Pancreas (tissue), 10 donors: ENCODE data around the gene RAI1. TPM values are rescaled to one million over a fixed set of nuclear protein-coding genes. Genes with fewer than 3 reads are reported as not detected.
"Not testable (repeated sequence)": the region's sequence is repeated elsewhere in the genome, so short reads cannot be mapped to it uniquely, and the experiment has no call there.

Experiments
- ATAC-seq, 4 donors: fragments of 200-7000 bp; cut with Tn5 transposase; one replicate each; pipeline versions ENCODE4 v1.8.0 to v1.9.1; 2020; ENCODE audit warnings: mild to moderate bottlenecking in 4 of 4, moderate library complexity in 4 of 4
- DNase-seq, 6 donors: peaks; one replicate each; pipeline ENCODE4 v3.0.0-alpha.2; 2020
- FAIRE-seq: peaks from 2 replicates; lab custom pipeline; 2012; peaks lifted over from hg19 to GRCh38; lab: Jason Lieb, UNC
- H3K27ac ChIP-seq, 4 donors: fragments of 200-600 bp; sonication (generic); 1 replicate in 3 of 4; 2 replicates in 1 of 4; pipeline versions ENCODE4 v1.5.0 to v1.8.0; 2020
- H3K27me3 ChIP-seq, 4 donors: fragments of 200-600 bp; one replicate each; pipeline ENCODE4 v1.8.0; 2021
- H3K36me3 ChIP-seq, 3 donors: fragments of 200-600 bp; sonication (generic) in 1 of 3; one replicate each; pipeline versions ENCODE4 v1.5.0 to v1.8.0; 2020 to 2021
- H3K4me1 ChIP-seq, 3 donors: fragments of 200-600 bp; one replicate each; pipeline ENCODE4 v1.8.0; 2021
- H3K4me3 ChIP-seq, 4 donors: fragments of 200-600 bp; sonication (generic) in 2 of 4; one replicate each; pipeline versions ENCODE4 v1.5.0 to v1.8.0; 2020 to 2021
- H3K9me3 ChIP-seq, 4 donors: fragments of 200-600 bp; one replicate each; pipeline ENCODE4 v1.8.0; 2021
- CTCF ChIP-seq, 4 donors: fragments of 200-600 bp; sonication (generic) in 3 of 4; IDR thresholded peaks; one replicate each; pipeline versions ENCODE4 v1.5.0 to v1.8.0; 2021; ENCODE audit warnings: antibody characterized with exemption in 4 of 4
- WGBS, 2 donors: extraction: QIAGEN DNeasy Blood & Tissue Kit; methylation state at CpG; one replicate each; pipeline ENCODE4 v1.1.7; 2013; 5-methylcytosine and 5-hydroxymethylcytosine counted together
- intact Hi-C, 3 donors: fragments of 100-400 bp; cut with DNase I; formaldehyde crosslinking; loops; one replicate each; pipeline versions ENCODE4 v1.11.1 to v1.14.2; 2022
- polyA plus RNA-seq, 2 donors: library from polyadenylated mRNA; stranded (reverse); fragments of 200-250 nt; gene quantifications; one replicate each; pipeline ENCODE4 v1.2.3, GENCODE V29; 2013
- total RNA-seq, 6 donors: library from RNA; stranded (reverse); fragmentation: NEBNext Ultra II Directional in 4 of 6; extraction: Animal tissue kit (Norgen Biotek cat#: 25700) in 4 of 6; gene quantifications; one replicate each; pipeline versions ENCODE4 v1.2.1 to v1.2.4, GENCODE V29; 2021 to 2023
- donor health status: healthy with polysubstance abuse.
- donor health status: DM: no; HTN: no; CAD: no; lungs with moderate emphysema.
- donor health status: DM: no; HTN: no; CAD: no.
- donor health status: control.
- donor health status: control.
- donor health status: Bipolar disorder and iron deficiency.
- donor health status: DM: yes; HTN: yes; CAD: no.
- donor health status: DM: no; HTN: no; CAD: no.
- donor health status: DM: no; HTN: no; CAD: no.
- donor health status: DM: yes; HTN: yes; CAD: no.

The RAI1 gene
- total and polyA plus RNA-seq, 8 donors = 12.1 to 23.9 (median 16.7) TPM

GRCh38 chr17:17807440-17807839, 126.2 kb downstream of the RAI1 start:
- Histone ChIP-seq H3K4me1 (no peaks in the 10 kb centered on the region), H3K4me3 (no peak overlapping the region), H3K27me3 (no peaks in the 10 kb centered on the region), H3K9me3 (no peaks in the 10 kb centered on the region), H3K27ac (no peak overlapping the region), H3K36me3 (peaks cover 0 to 8% (median 0%) of the 10 kb centered on the region in 3 donors)
- ATAC-seq (no peak), DNase-seq (peak in 1 of 6 donors; percentile 65), FAIRE-seq (no peak)
- no peak for TF ChIP-seq CTCF (IDR thresholded peaks at IDR 0.05)
- 87 to 88% methylated on average over 5 of the region's 5 CpGs for WGBS, 2 donors
- intact Hi-C loops = no loop called here

- H3K4me1 ChIP-seq, ATAC-seq, H3K27me3 ChIP-seq, H3K27ac ChIP-seq, H3K9me3 ChIP-seq, H3K4me3 ChIP-seq, DNase-seq, FAIRE-seq, intact Hi-C loops, H3K36me3 ChIP-seq: not testable (repeated sequence)
- 93 to 97% methylated on average over 5 of the region's 5 CpGs for WGBS, 2 donors
Observed at GRCh38 chr17:17808200-17808599, 126.9 kb downstream of the RAI1 start.

- H3K36me3 ChIP-seq = peaks cover 0 to 5% (median 0%) of the 10 kb centered on the region in 3 donors
- DNase-seq = peak in 1 of 6 donors; percentile 54
- no peaks in the 10 kb centered on the region for H3K27me3 ChIP-seq
- H3K4me3 ChIP-seq = no peak overlapping the region
- ATAC-seq = no peak
- no peak for FAIRE-seq
- no peaks in the 10 kb centered on the region for H3K4me1 ChIP-seq
- H3K27ac ChIP-seq = no peak overlapping the region
- intact Hi-C loops = no loop called here
- no peaks in the 10 kb centered on the region for H3K9me3 ChIP-seq
- TF ChIP-seq CTCF (IDR thresholded peaks at IDR 0.05) = no peak
- 87 to 88% methylated on average over 14 to 15 of the region's 15 CpGs for WGBS, 2 donors
Observed at GRCh38 chr17:17808706-17809432, 127.6 kb downstream of the RAI1 start.

- FAIRE-seq (no peak), ATAC-seq (no peak), DNase-seq (peak in 1 of 6 donors; percentile 83)
- no peak overlapping the region for H3K4me3 ChIP-seq
- H3K9me3 ChIP-seq = no peaks in the 10 kb centered on the region
- TF ChIP-seq CTCF (IDR thresholded peaks at IDR 0.05) = no peak
- peaks cover 0 to 3% (median 0%) of the 10 kb centered on the region in 3 donors for H3K36me3 ChIP-seq
- no peaks in the 10 kb centered on the region for H3K27me3 ChIP-seq
- 82 to 89% methylated on average over 33 to 52 of the region's 52 CpGs for WGBS, 2 donors
- intact Hi-C loops = no loop called here
- no peak overlapping the region for H3K27ac ChIP-seq
- H3K4me1 ChIP-seq = no peaks in the 10 kb centered on the region
Observed at GRCh38 chr17:17809531-17810083, 128.3 kb downstream of the RAI1 start.

GRCh38 chr17:17810084-17810894, 129.0 kb downstream of the RAI1 start:
- peaks cover 0 to 10% (median 0%) of the 10 kb centered on the region in 3 donors for H3K36me3 ChIP-seq
- H3K27me3 ChIP-seq = no peaks in the 10 kb centered on the region
- H3K4me3 ChIP-seq = no peak overlapping the region
- no peaks in the 10 kb centered on the region for H3K4me1 ChIP-seq
- ATAC-seq (peak in 3 of 4 donors; percentile 1 to 28 (median 26)), FAIRE-seq (no peak), DNase-seq (peak in 1 of 6 donors; percentile 80)
- intact Hi-C loops = no loop called here
- H3K9me3 ChIP-seq = no peaks in the 10 kb centered on the region
- 85 to 86% methylated on average over 66 to 68 of the region's 68 CpGs for WGBS, 2 donors
- no peak overlapping the region for H3K27ac ChIP-seq
- TF ChIP-seq CTCF (IDR thresholded peaks at IDR 0.05) = no peak
